Ovary (tissue), 9 donors: ENCODE data around the gene INO80. TPM values are rescaled to one million over a fixed set of nuclear protein-coding genes. Genes with fewer than 3 reads are reported as not detected.

Experiments used
- DNase-seq, 5 donors: peaks; one replicate each; pipeline ENCODE4 v3.0.0-alpha.2; 2019 to 2020
- H3K27ac ChIP-seq, 2 donors: fragments of 200-600 bp; one replicate each; pipeline versions ENCODE4 v1.5.1 to v1.8.0; 2019 to 2022
- H3K27me3 ChIP-seq: fragments of 200-600 bp; one replicate; pipeline ENCODE4 v1.8.0; 2022
- H3K36me3 ChIP-seq: fragments of 200-600 bp; sonication (generic); one replicate; pipeline ENCODE4 v1.5.1; 2019
- H3K4me1 ChIP-seq: one replicate; pipeline ENCODE4 v1.8.1; 2013; ENCODE audit warnings: mild to moderate bottlenecking, moderate library complexity; ENCODE audit not compliant: insufficient read depth
- H3K4me3 ChIP-seq: fragments of 200-600 bp; sonication (generic); one replicate; pipeline ENCODE4 v1.5.1; 2017
- H3K9me3 ChIP-seq, 2 donors: fragments of 200-600 bp in 1 of 2; sonication (generic) in 1 of 2; one replicate each; pipeline versions ENCODE4 v1.5.1 to v1.8.1; 2013 to 2019; ENCODE audit warnings: mild to moderate bottlenecking in 1 of 2, moderate library complexity in 1 of 2
- CTCF ChIP-seq, 3 donors: fragments of 450-650 bp in 2 of 3; fragments of 200-600 bp in 1 of 3; IDR thresholded peaks; one replicate each; pipeline versions ENCODE4 v1.5.1 to v1.8.0; 2016 to 2022; ENCODE audit warnings: antibody characterized with exemption in 3 of 3, mild to moderate bottlenecking in 1 of 3
- EP300 ChIP-seq: sonication (generic); formaldehyde crosslinking; IDR thresholded peaks from one replicate; pipeline ENCODE4 v1.6.1; 2017; ENCODE audit warnings: antibody characterized with exemption
- POLR2A ChIP-seq: fragments of 450-650 bp; IDR thresholded peaks from one replicate; pipeline ENCODE4 v1.6.1; 2017; ENCODE audit warnings: antibody characterized with exemption, mild to moderate bottlenecking, moderate library complexity
- WGBS, 3 donors: extraction: QIAGEN DNeasy Blood & Tissue Kit in 1 of 3; methylation state at CpG; one replicate each; pipeline versions ENCODE4 v1.1.5 to v1.1.7; 2013 to 2017; 5-methylcytosine and 5-hydroxymethylcytosine counted together
- intact Hi-C, 4 donors: fragments of 100-400 bp; cut with DNase I; formaldehyde crosslinking; loops; one replicate each; pipeline versions ENCODE4 v1.11.0 to v1.15.1; 2022 to 2023
- polyA plus RNA-seq, 2 donors: library from polyadenylated mRNA; stranded (reverse); fragments of 200-250 nt in 1 of 2; fragments of 350-450 nt in 1 of 2; fragmentation: Illumina TruSeq in 1 of 2; extraction: RNeasy Lipid Tissue Mini Kit (QIAGEN cat#74804) in 1 of 2; gene quantifications; one replicate each; pipeline ENCODE4 v1.2.3, GENCODE V29; 2013 to 2014
- total RNA-seq, 7 donors: library from RNA; depleted of rRNA in 2 of 7; stranded (reverse); fragments of >200 nt in 2 of 7; fragmentation: NEBNext Ultra II Directional in 3 of 7; extraction: Animal tissue kit (Norgen Biotek cat#: 25700) in 3 of 7; gene quantifications; one replicate each; pipeline versions ENCODE4 v1.1.0 to v1.2.4, GENCODE V29; 2016 to 2023
- donor health status: DM: no; HTN: no; CAD: no; lungs with moderate emphysema.
- donor health status: DM: no; HTN: no; CAD: no.
- donor health status: Bipolar disorder and iron deficiency.
- donor health status: DM: yes; HTN: yes; CAD: no.
- donor health status: DM: no; HTN: no; CAD: no.
- donor health status: DM: yes; HTN: yes; CAD: no.

The INO80 gene
- total and polyA plus RNA-seq, 9 donors, result 12.0 to 36.0 (median 17.3) TPM

GRCh38 chr15:41022487-41023090 lies 93.5 kb downstream of the INO80 start:
- intact Hi-C loops, result loop anchor here in 2 of 4 donors (10.0 kb wide), 2 partner anchors 108 to 118 kb away; no protein-coding TSS in a partner anchor

GRCh38 chr15:41020829-41021228 lies 95.3 kb downstream of the INO80 start:
- H3K4me1 ChIP-seq, result peaks cover 3% of the 10 kb centered on the region
- WGBS, 3 donors, result 70 to 90% (median 72%) methylated on average over 6 of the region's 6 CpGs
- TF ChIP-seq EP300 (no peak), CTCF (IDR thresholded peaks at IDR 0.05) (no peak), POLR2A (no peak)

More at GRCh38 chr15:41022487-41023090, 93.5 kb downstream of the INO80 start:
- Histone ChIP-seq H3K27ac (no peak overlapping the region), H3K36me3 (no peaks in the 10 kb centered on the region), H3K27me3 (no peaks in the 10 kb centered on the region), H3K9me3 (no peaks in the 10 kb centered on the region), H3K4me1 (peaks cover 3% of the 10 kb centered on the region), H3K4me3 (no peak overlapping the region)
- 45 to 55% (median 49%) methylated on average over 5 of the region's 5 CpGs for WGBS, 3 donors
- TF ChIP-seq EP300 (no peak), CTCF (IDR thresholded peaks at IDR 0.05) (peak; percentile 13 to 50 (median 40)), POLR2A (no peak)
- peak in 2 of 5 donors; percentile 34 to 36 for DNase-seq

GRCh38 chr15:41020311-41020710 lies 95.8 kb downstream of the INO80 start:
- no peak for DNase-seq
- Histone ChIP-seq H3K4me3 (no peak overlapping the region), H3K27ac (no peak overlapping the region), H3K4me1 (peaks cover 3% of the 10 kb centered on the region), H3K36me3 (no peaks in the 10 kb centered on the region), H3K9me3 (no peaks in the 10 kb centered on the region), H3K27me3 (no peaks in the 10 kb centered on the region)
- 81 to 86% (median 81%) methylated on average over 4 of the region's 4 CpGs for WGBS, 3 donors
- TF ChIP-seq CTCF (IDR thresholded peaks at IDR 0.05), result no peak
- TF ChIP-seq EP300, result no peak
- TF ChIP-seq POLR2A, result no peak
- intact Hi-C loops, result loop anchor here in 2 of 4 donors (10.0 kb wide), 2 partner anchors 106 to 116 kb away; no protein-coding TSS in a partner anchor

More at GRCh38 chr15:41020829-41021228, 95.3 kb downstream of the INO80 start:
- no peaks in the 10 kb centered on the region for H3K9me3 ChIP-seq
- H3K27ac ChIP-seq, result no peak overlapping the region
- H3K27me3 ChIP-seq, result no peaks in the 10 kb centered on the region
- intact Hi-C loops, result loop anchor here in 2 of 4 donors (10.0 kb wide), 2 partner anchors 106 to 116 kb away; no protein-coding TSS in a partner anchor
- H3K36me3 ChIP-seq, result no peaks in the 10 kb centered on the region
- no peak for DNase-seq
- no peak overlapping the region for H3K4me3 ChIP-seq

GRCh38 chr15:41019174-41019573 lies 96.9 kb downstream of the INO80 start:
- no peak overlapping the region for H3K4me3 ChIP-seq
- 66 to 71% (median 67%) methylated on average over 5 of the region's 5 CpGs for WGBS, 3 donors
- no peak for DNase-seq
- H3K27ac ChIP-seq, result no peak overlapping the region
- TF ChIP-seq EP300 (no peak), CTCF (IDR thresholded peaks at IDR 0.05) (no peak), POLR2A (no peak)
- no peaks in the 10 kb centered on the region for H3K9me3 ChIP-seq
- H3K4me1 ChIP-seq, result no peaks in the 10 kb centered on the region
- no peaks in the 10 kb centered on the region for H3K27me3 ChIP-seq
- H3K36me3 ChIP-seq, result no peaks in the 10 kb centered on the region
- intact Hi-C loops, result loop anchor here in 2 of 4 donors (5.0 to 10.0 kb wide), 2 partner anchors 114 to 163 kb away; no protein-coding TSS in a partner anchor
